HEK293 (cell line): ENCODE measurements around the gene TNRC6A.

Experiments
- CTCF ChIA-PET: fragments of 350-600 bp; formaldehyde crosslinking; extraction: SDS; loops from one replicate; lab custom pipeline; 2021; ENCODE audit warnings: antibody characterized with exemption; lab: Yijun Ruan, JAX
- POLR2A ChIA-PET: fragments of 300-600 bp; formaldehyde crosslinking; extraction: SDS; loops from one replicate; lab custom pipeline; 2020; ENCODE audit warnings: antibody characterized with exemption, inconsistent platforms; lab: Yijun Ruan, JAX
- H3K27ac ChIP-seq: fragments of 200-500 bp; sonication (Bioruptor generic); 2 replicates; pipeline ENCODE4 v1.5.1; 2014; ENCODE audit warnings: low read depth, low read length, control low read depth, inconsistent platforms; ENCODE audit errors: extremely low read depth
- H3K36me3 ChIP-seq, 2 experiments: fragments of 200-500 bp in 1 of 2; sonication (Bioruptor generic) in 1 of 2; 1 replicate in 1 of 2; 2 replicates in 1 of 2; pipeline ENCODE4 v1.5.1; 2014 to 2017; ENCODE audit warnings: inconsistent platforms in 2 of 2, low read length in 2 of 2; ENCODE audit not compliant: control insufficient read depth in 2 of 2, insufficient read depth in 1 of 2
- H3K4me1 ChIP-seq: fragments of 200-500 bp; sonication (Bioruptor generic); 2 replicates; pipeline ENCODE4 v1.5.1; 2014; ENCODE audit warnings: mild to moderate bottlenecking, low read length, inconsistent platforms; ENCODE audit not compliant: control insufficient read depth, insufficient read depth
- H3K4me3 ChIP-seq: 2 replicates; pipeline ENCODE4 v1.5.1; 2011; ENCODE audit warnings: low read depth, mild to moderate bottlenecking, control low read depth, low read length, moderate library complexity
- H3K9me3 ChIP-seq: fragments of 200-500 bp; sonication (Bioruptor generic); 2 replicates; pipeline ENCODE4 v1.5.1; 2014; ENCODE audit warnings: low read depth, low read length, inconsistent platforms; ENCODE audit not compliant: control insufficient read depth, insufficient read depth
- GLI2 ChIP-seq: fragments of 450-650 bp; formaldehyde crosslinking; IDR thresholded peaks from 2 replicates; pipeline ENCODE4; 2017; ENCODE audit warnings: missing biosample characterization, missing genetic modification characterization, low read depth, borderline replicate concordance
- GLIS1 ChIP-seq: fragments of 450-650 bp; formaldehyde crosslinking; IDR thresholded peaks from 2 replicates; pipeline ENCODE4 v1.5.1; 2016; ENCODE audit warnings: missing biosample characterization, missing genetic modification characterization
- GLIS2 ChIP-seq: fragments of 450-650 bp; formaldehyde crosslinking; IDR thresholded peaks from 2 replicates; pipeline ENCODE4 v1.5.1; 2016; ENCODE audit warnings: missing biosample characterization, missing genetic modification characterization
- ZEB2 ChIP-seq: fragments of 450-650 bp; formaldehyde crosslinking; IDR thresholded peaks from 2 replicates; pipeline ENCODE4 v1.5.1; 2016; ENCODE audit warnings: missing biosample characterization, missing genetic modification characterization
- ZFP3 ChIP-seq: fragments of 450-650 bp; formaldehyde crosslinking; IDR thresholded peaks from 2 replicates; pipeline ENCODE4 v1.5.1; 2016; ENCODE audit warnings: low read depth, missing biosample characterization, missing genetic modification characterization
- ZNF10 ChIP-seq: fragments of 450-650 bp; formaldehyde crosslinking; IDR thresholded peaks from 2 replicates; pipeline ENCODE4 v1.5.1; 2017; ENCODE audit warnings: missing biosample characterization, missing genetic modification characterization
- ZNF121 ChIP-seq: fragments of 450-650 bp; formaldehyde crosslinking; IDR thresholded peaks from 2 replicates; pipeline ENCODE4 v1.5.1; 2016; ENCODE audit warnings: missing biosample characterization, missing genetic modification characterization
- ZNF2 ChIP-seq: fragments of 450-650 bp; formaldehyde crosslinking; IDR thresholded peaks from 2 replicates; pipeline ENCODE4 v1.5.1; 2016; ENCODE audit warnings: missing biosample characterization, missing genetic modification characterization
- ZNF24 ChIP-seq: fragments of 450-650 bp; formaldehyde crosslinking; IDR thresholded peaks from 2 replicates; pipeline ENCODE4 v1.5.1; 2016; ENCODE audit warnings: missing biosample characterization, missing genetic modification characterization
- ZNF292 ChIP-seq: fragments of 450-650 bp; formaldehyde crosslinking; IDR thresholded peaks from 2 replicates; pipeline ENCODE4 v1.5.1; 2016; ENCODE audit warnings: low read depth, missing biosample characterization, missing genetic modification characterization, borderline replicate concordance
- ZNF335 ChIP-seq: fragments of 450-650 bp; formaldehyde crosslinking; conservative IDR thresholded peaks from 2 replicates; pipeline ENCODE4 v1.5.1; 2016; ENCODE audit warnings: missing biosample characterization, missing genetic modification characterization
- ZNF362 ChIP-seq: fragments of 450-650 bp; formaldehyde crosslinking; IDR thresholded peaks from 2 replicates; pipeline ENCODE4 v1.5.1; 2016; ENCODE audit warnings: missing biosample characterization, missing genetic modification characterization
- ZNF366 ChIP-seq: fragments of 450-650 bp; formaldehyde crosslinking; conservative IDR thresholded peaks from 2 replicates; pipeline ENCODE4 v1.5.1; 2016; ENCODE audit warnings: missing biosample characterization, missing genetic modification characterization
- ZNF488 ChIP-seq: fragments of 450-650 bp; formaldehyde crosslinking; IDR thresholded peaks from 2 replicates; pipeline ENCODE4 v1.5.1; 2016; ENCODE audit warnings: missing biosample characterization, missing genetic modification characterization
- ZNF521 ChIP-seq: fragments of 450-650 bp; formaldehyde crosslinking; IDR thresholded peaks from 2 replicates; pipeline ENCODE4 v1.5.1; 2017; ENCODE audit warnings: missing biosample characterization, mild to moderate bottlenecking, missing genetic modification characterization
- ZNF548 ChIP-seq: fragments of 450-650 bp; formaldehyde crosslinking; IDR thresholded peaks from 2 replicates; pipeline ENCODE4 v1.5.1; 2016; ENCODE audit warnings: missing biosample characterization, missing genetic modification characterization
- ZNF580 ChIP-seq: fragments of 450-650 bp; formaldehyde crosslinking; IDR thresholded peaks from 2 replicates; pipeline ENCODE4 v1.5.1; 2016; ENCODE audit warnings: missing biosample characterization, missing genetic modification characterization
- ZNF600 ChIP-seq: fragments of 450-650 bp; formaldehyde crosslinking; IDR thresholded peaks from 2 replicates; pipeline ENCODE4 v1.5.1; 2016; ENCODE audit warnings: missing biosample characterization, missing genetic modification characterization
- ZNF639 ChIP-seq: fragments of 450-650 bp; formaldehyde crosslinking; IDR thresholded peaks from 2 replicates; pipeline ENCODE4 v1.5.1; 2016; ENCODE audit warnings: missing biosample characterization, missing genetic modification characterization
- ZSCAN18 ChIP-seq: fragments of 450-650 bp; formaldehyde crosslinking; IDR thresholded peaks from 2 replicates; pipeline ENCODE4 v1.5.1; 2016; ENCODE audit warnings: missing biosample characterization, missing genetic modification characterization
- ZSCAN4 ChIP-seq: fragments of 450-650 bp; formaldehyde crosslinking; IDR thresholded peaks from 2 replicates; pipeline ENCODE4 v1.5.1; 2017; ENCODE audit warnings: missing biosample characterization, missing genetic modification characterization
- ZSCAN5A ChIP-seq: fragments of 450-650 bp; formaldehyde crosslinking; IDR thresholded peaks from 2 replicates; pipeline ENCODE4 v1.5.1; 2016; ENCODE audit warnings: missing biosample characterization, missing genetic modification characterization

TNRC6A gene

GRCh38 chr16:24698308-24698707 is 31.1 kb upstream of the TNRC6A start:
- POLR2A ChIA-PET: no interaction called here
- H3K27ac ChIP-seq: no peak overlapping the region
- no peaks in the 10 kb centered on the region for H3K9me3 ChIP-seq
- CTCF ChIA-PET: interaction anchor here (0.9 kb wide), 1 partner anchor 12 kb away, joined by 3 read pairs; no protein-coding TSS in a partner anchor
- no peak for TF ChIP-seq ZNF292
- no peak for TF ChIP-seq ZNF488 (tag by site-specific recombination)
- TF ChIP-seq ZNF548 (tag by site-specific recombination): no peak
- no peak for TF ChIP-seq ZNF521
- TF ChIP-seq ZSCAN4: no peak
- no peak for TF ChIP-seq GLI2
- TF ChIP-seq ZNF2: no peak
- TF ChIP-seq ZSCAN5A (tag by site-specific recombination): no peak
- no peak for TF ChIP-seq ZSCAN18 (tag by site-specific recombination)
- TF ChIP-seq, all 188 proteins: peak for 0
- no peak overlapping the region for H3K4me3 ChIP-seq
- H3K36me3 ChIP-seq: no peaks in the 10 kb centered on the region
- no peaks in the 10 kb centered on the region for H3K4me1 ChIP-seq

GRCh38 chr16:24699151-24699723 is 30.2 kb upstream of the TNRC6A start:
- Histone ChIP-seq H3K27ac (no peak overlapping the region), H3K36me3 (no peaks in the 10 kb centered on the region), H3K9me3 (no peaks in the 10 kb centered on the region), H3K4me1 (no peaks in the 10 kb centered on the region), H3K4me3 (no peak overlapping the region)
- TF ChIP-seq ZNF335 (tag by site-specific recombination): no peak
- TF ChIP-seq ZNF121 (tag by site-specific recombination): 0 out of 2 replicates have a peak, but pooled peaks have one; percentile 12
- CTCF ChIA-PET: interaction anchor here (0.9 kb wide), 1 partner anchor 13 kb away, joined by 3 read pairs; no protein-coding TSS in a partner anchor
- POLR2A ChIA-PET: interaction anchor here (0.6 kb wide), 1 partner anchor 120 kb away, joined by 3 read pairs; no protein-coding TSS in a partner anchor

GRCh38 chr16:24700549-24701392 is 28.7 kb upstream of the TNRC6A start:
- POLR2A ChIA-PET: interaction anchor here (0.7 kb wide), 1 partner anchor 92 kb away, joined by 3 read pairs; no protein-coding TSS in a partner anchor
- CTCF ChIA-PET: no interaction called here
- Histone ChIP-seq H3K4me3 (no peak overlapping the region), H3K36me3 (no peaks in the 10 kb centered on the region), H3K4me1 (no peaks in the 10 kb centered on the region), H3K27ac (no peak overlapping the region), H3K9me3 (no peaks in the 10 kb centered on the region)
- TF ChIP-seq ZNF600 (tag by site-specific recombination) (peak; percentile 72; the same call in 1 of the 2 replicates), ZNF580 (tag by site-specific recombination) (no peak), ZFP3 (tag by site-specific recombination) (no peak), ZEB2 (peak; percentile 78), ZNF366 (tag by site-specific recombination) (peak; percentile 17; the same call in 1 of the 2 replicates), ZNF24 (no peak), ZNF639 (tag by site-specific recombination) (peak; percentile 57; the same call in 1 of the 2 replicates), ZNF10 (tag by site-specific recombination) (peak; percentile 16; the same call in 1 of the 2 replicates), GLIS2 (tag by site-specific recombination) (peak; percentile 28; the same call in 1 of the 2 replicates), ZNF362 (tag by site-specific recombination) (peak; percentile 14; the same call in 1 of the 2 replicates), GLIS1 (tag by site-specific recombination) (peak; percentile 77), ZNF521 (no peak)
